HL-60 (cell line): Measurements from ENCODE around the gene SHOX.
"Not testable (repeated sequence)": the region's sequence is repeated elsewhere in the genome, so short reads cannot be mapped to it uniquely, and the experiment has no call there.

Source experiments
- DNase-seq, 2 experiments: peaks; one replicate each; pipeline ENCODE4 v3.0.0-alpha.2; 2010 to 2020; ENCODE audit warnings: low read depth in 1 of 2, low spot score in 1 of 2
- H3K27ac ChIP-seq: fragments of 250-450 bp; sonication (Bioruptor Pico); replicated peaks from 2 replicates; pipeline ENCODE4 v1.5.1; 2020; ENCODE audit warnings: mild to moderate bottlenecking, moderate library complexity
- H3K27me3 ChIP-seq: fragments of 250-450 bp; sonication (Bioruptor Pico); 2 replicates; pipeline ENCODE4 v1.5.1; 2021; ENCODE audit warnings: mild to moderate bottlenecking, moderate library complexity; ENCODE audit not compliant: insufficient read depth, poor library complexity, severe bottlenecking
- H3K4me3 ChIP-seq: replicated peaks from 2 replicates; pipeline ENCODE4 v1.5.1; 2011; ENCODE audit warnings: mild to moderate bottlenecking, control low read depth, low read length; ENCODE audit not compliant: insufficient read depth
- CTCF ChIP-seq: IDR thresholded peaks from one replicate; pipeline ENCODE4 v1.5.1; 2011; ENCODE audit warnings: low read length, control low read depth, inconsistent platforms; ENCODE audit not compliant: insufficient read depth
- GABPA ChIP-seq: IDR thresholded peaks from 2 replicates; pipeline ENCODE4 v1.6.1; 2012; ENCODE audit warnings: low read depth
- POLR2AphosphoS5 ChIP-seq: IDR thresholded peaks from 2 replicates; pipeline ENCODE4 v1.6.1; 2012; ENCODE audit warnings: low read depth
- REST ChIP-seq: IDR thresholded peaks from 2 replicates; pipeline ENCODE4 v1.6.1; 2012; ENCODE audit warnings: low read depth; ENCODE audit not compliant: insufficient replicate concordance
- SPI1 ChIP-seq: IDR thresholded peaks from 2 replicates; pipeline ENCODE4 v1.6.1; 2012; ENCODE audit warnings: low read depth, mild to moderate bottlenecking, borderline replicate concordance

SHOX gene

GRCh38 chrX:619451-619811 lies 11.2 kb upstream of the SHOX start:
- H3K4me3 ChIP-seq = no peak overlapping the region
- no peak for DNase-seq
- H3K27ac ChIP-seq = no peak overlapping the region
- TF ChIP-seq GABPA (no peak), CTCF (no peak), POLR2AphosphoS5 (no peak), REST (no peak), SPI1 (no peak)
- H3K27me3 ChIP-seq = peaks cover 14% of the 10 kb centered on the region

GRCh38 chrX:619812-620531 lies 10.6 kb upstream of the SHOX start:
- Histone ChIP-seq H3K27me3 (peaks cover 14% of the 10 kb centered on the region), H3K4me3 (no peak overlapping the region), H3K27ac (no peak overlapping the region)
- TF ChIP-seq POLR2AphosphoS5 = no peak
- no peak for TF ChIP-seq REST
- no peak for DNase-seq

- Histone ChIP-seq H3K27ac (no peak overlapping the region), H3K4me3 (no peak overlapping the region), H3K27me3 (peaks cover 16% of the 10 kb centered on the region)
- TF ChIP-seq GABPA (no peak), POLR2AphosphoS5 (no peak), CTCF (no peak), SPI1 (no peak), REST (no peak)
- no peak for DNase-seq
These were observed 8.7 kb upstream of the SHOX start for GRCh38 chrX:621705-622503.

GRCh38 chrX:622802-623201 lies 7.8 kb upstream of the SHOX start:
- peaks cover 25% of the 10 kb centered on the region for H3K27me3 ChIP-seq

More at GRCh38 chrX:622802-623201, 7.8 kb upstream of the SHOX start:
- not testable (repeated sequence) for H3K27ac ChIP-seq, H3K4me3 ChIP-seq, DNase-seq
